Stomach (tissue), 4 donors: ENCODE measurements around the gene RNF11.

ENCODE experiments used
- POLR2A ChIP-seq, 4 donors: fragments of 450-650 bp; IDR thresholded peaks; one replicate each; pipeline ENCODE4 v1.6.1; 2016; ENCODE audit warnings: antibody characterized with exemption in 4 of 4, control low read depth in 2 of 4, mild to moderate bottlenecking in 1 of 4, moderate library complexity in 1 of 4
- POLR2AphosphoS5 ChIP-seq, 3 donors: sonication (generic); formaldehyde crosslinking; IDR thresholded peaks; one replicate each; pipeline ENCODE4 v1.6.1; 2016; ENCODE audit warnings: antibody characterized with exemption in 3 of 3
- TF ChIP-seq, protein P1 (sequence below), 7 experiments: fragments of 450-650 bp in 4 of 7; fragments of 200-600 bp in 3 of 7; sonication (generic) in 3 of 7; IDR thresholded peaks; one replicate each; pipeline ENCODE4 v1.5.1; 2016 to 2019; ENCODE audit warnings: antibody characterized with exemption in 7 of 7, control low read depth in 2 of 7, mild to moderate bottlenecking in 1 of 7

DNA sequence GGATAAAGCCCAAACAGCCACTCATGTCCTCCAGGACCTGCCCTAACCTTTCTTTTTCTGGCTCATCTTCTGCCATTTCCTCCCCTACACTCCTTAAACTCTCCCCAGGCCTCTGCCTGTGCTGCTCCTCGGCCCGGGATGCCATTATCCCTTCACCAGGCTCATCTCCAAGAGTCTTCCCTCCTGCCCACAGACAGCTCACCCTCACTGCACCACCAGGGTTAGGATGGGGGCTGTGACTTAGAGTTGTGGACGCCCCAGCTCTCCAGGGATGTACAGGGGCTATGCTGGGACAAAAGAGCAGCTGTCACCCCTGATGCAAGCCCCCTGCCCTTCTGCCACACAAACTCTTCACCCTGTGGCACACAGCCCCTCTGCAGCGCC lies 62.2 kb downstream of the RNF11 start:
- TF ChIP-seq POLR2A (IDR thresholded peaks at IDR 0.05) = no peak
- TF ChIP-seq, protein P1, sequence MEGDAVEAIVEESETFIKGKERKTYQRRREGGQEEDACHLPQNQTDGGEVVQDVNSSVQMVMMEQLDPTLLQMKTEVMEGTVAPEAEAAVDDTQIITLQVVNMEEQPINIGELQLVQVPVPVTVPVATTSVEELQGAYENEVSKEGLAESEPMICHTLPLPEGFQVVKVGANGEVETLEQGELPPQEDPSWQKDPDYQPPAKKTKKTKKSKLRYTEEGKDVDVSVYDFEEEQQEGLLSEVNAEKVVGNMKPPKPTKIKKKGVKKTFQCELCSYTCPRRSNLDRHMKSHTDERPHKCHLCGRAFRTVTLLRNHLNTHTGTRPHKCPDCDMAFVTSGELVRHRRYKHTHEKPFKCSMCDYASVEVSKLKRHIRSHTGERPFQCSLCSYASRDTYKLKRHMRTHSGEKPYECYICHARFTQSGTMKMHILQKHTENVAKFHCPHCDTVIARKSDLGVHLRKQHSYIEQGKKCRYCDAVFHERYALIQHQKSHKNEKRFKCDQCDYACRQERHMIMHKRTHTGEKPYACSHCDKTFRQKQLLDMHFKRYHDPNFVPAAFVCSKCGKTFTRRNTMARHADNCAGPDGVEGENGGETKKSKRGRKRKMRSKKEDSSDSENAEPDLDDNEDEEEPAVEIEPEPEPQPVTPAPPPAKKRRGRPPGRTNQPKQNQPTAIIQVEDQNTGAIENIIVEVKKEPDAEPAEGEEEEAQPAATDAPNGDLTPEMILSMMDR (IDR thresholded peaks at IDR 0.05) = no peak
- no peak for TF ChIP-seq POLR2AphosphoS5 (IDR thresholded peaks at IDR 0.05)
